Neuronal stem cell (in vitro differentiated cells): Measurements from ENCODE around the gene SH3GL1.

Experiments
- DNase-seq: peaks from one replicate; pipeline ENCODE4 v3.0.0-alpha.2; 2013; ENCODE audit warnings: low spot score
- H2AFZ ChIP-seq: one replicate; pipeline ENCODE4 v1.6.1; 2013; ENCODE audit warnings: mild to moderate bottlenecking, low read length, inconsistent platforms
- H2AK5ac ChIP-seq: 2 replicates; pipeline ENCODE4 v1.6.1; 2013; ENCODE audit warnings: low read depth, mild to moderate bottlenecking, inconsistent platforms, low read length, moderate library complexity, mixed read lengths
- H2BK120ac ChIP-seq: 2 replicates; pipeline ENCODE4 v1.6.1; 2013; ENCODE audit warnings: low read depth, mild to moderate bottlenecking, inconsistent platforms, low read length, moderate library complexity, mixed read lengths
- H2BK12ac ChIP-seq: one replicate; pipeline ENCODE4 v1.6.1; 2013; ENCODE audit warnings: low read length, inconsistent platforms
- H2BK15ac ChIP-seq: 2 replicates; pipeline ENCODE4 v1.6.1; 2013; ENCODE audit warnings: mild to moderate bottlenecking, low read length, inconsistent platforms, mixed read lengths
- H2BK5ac ChIP-seq: one replicate; pipeline ENCODE4 v1.6.1; 2013; ENCODE audit warnings: inconsistent platforms, mild to moderate bottlenecking, low read length, moderate library complexity
- H3K14ac ChIP-seq: one replicate; pipeline ENCODE4 v1.6.1; 2013; ENCODE audit warnings: low read length, inconsistent platforms
- H3K18ac ChIP-seq: 2 replicates; pipeline ENCODE4 v1.6.1; 2013; ENCODE audit warnings: low read length, inconsistent platforms
- H3K23ac ChIP-seq: 2 replicates; pipeline ENCODE4 v1.6.1; 2013; ENCODE audit warnings: low read depth, mild to moderate bottlenecking, mixed read lengths, low read length, inconsistent platforms; ENCODE audit not compliant: poor library complexity
- H3K27ac ChIP-seq: replicated peaks from 3 replicates; pipeline ENCODE4 v1.5.1; 2013; ENCODE audit warnings: low read length, inconsistent platforms
- H3K27me3 ChIP-seq, 3 experiments: 2 replicates each; pipeline ENCODE4 v1.6.1; 2013; ENCODE audit warnings: low read length in 3 of 3, mild to moderate bottlenecking in 2 of 3, inconsistent platforms in 1 of 3, low read depth in 1 of 3, mixed read lengths in 1 of 3, moderate library complexity in 1 of 3; ENCODE audit not compliant: control insufficient read depth in 3 of 3, insufficient read depth in 3 of 3
- H3K36me3 ChIP-seq, 2 donors: replicated peaks in 1 of 2; 2 replicates each; pipeline ENCODE4 v1.6.1; 2013; ENCODE audit warnings: low read length in 2 of 2; ENCODE audit not compliant: control insufficient read depth in 2 of 2, insufficient read depth in 2 of 2
- H3K4ac ChIP-seq: 2 replicates; pipeline ENCODE4 v1.6.1; 2013; ENCODE audit warnings: inconsistent platforms, mild to moderate bottlenecking, low read length, moderate library complexity
- H3K4me1 ChIP-seq, 2 donors: 1 replicate in 1 of 2; 2 replicates in 1 of 2; pipeline ENCODE4 v1.6.1; 2013; ENCODE audit warnings: low read length in 2 of 2, low read depth in 1 of 2; ENCODE audit not compliant: control insufficient read depth in 2 of 2, insufficient read depth in 1 of 2
- H3K4me2 ChIP-seq: one replicate; pipeline ENCODE4 v1.6.1; 2013; ENCODE audit warnings: mild to moderate bottlenecking, low read length, inconsistent platforms; ENCODE audit not compliant: insufficient read depth, poor library complexity, severe bottlenecking
- H3K4me3 ChIP-seq, 2 donors: 2 replicates each; pipeline ENCODE4 v1.5.1; 2013; ENCODE audit warnings: low read length in 2 of 2, mild to moderate bottlenecking in 2 of 2, inconsistent platforms in 1 of 2, moderate library complexity in 1 of 2
- H3K79me1 ChIP-seq: one replicate; pipeline ENCODE4 v1.6.1; 2013; ENCODE audit warnings: low read depth, mild to moderate bottlenecking, inconsistent platforms, low read length, moderate library complexity
- H3K9ac ChIP-seq: one replicate; pipeline ENCODE4 v1.6.1; 2013; ENCODE audit warnings: mild to moderate bottlenecking, low read depth, low read length, inconsistent platforms; ENCODE audit not compliant: poor library complexity
- H3K9me3 ChIP-seq, 2 donors: replicated peaks in 1 of 2; 2 replicates each; pipeline versions ENCODE3 to v1.6.1; 2013; ENCODE audit warnings: low read length in 2 of 2, mild to moderate bottlenecking in 2 of 2, inconsistent platforms in 1 of 2, low read depth in 1 of 2, mixed read lengths in 1 of 2, moderate library complexity in 1 of 2; ENCODE audit not compliant: control insufficient read depth in 2 of 2, insufficient read depth in 1 of 2
- H4K8ac ChIP-seq: one replicate; pipeline ENCODE4 v1.6.1; 2013; ENCODE audit warnings: low read depth, mild to moderate bottlenecking, inconsistent platforms, low read length, moderate library complexity
- H4K91ac ChIP-seq: one replicate; pipeline ENCODE4 v1.6.1; 2013; ENCODE audit warnings: low read length, low read depth, mild to moderate bottlenecking, inconsistent platforms; ENCODE audit not compliant: poor library complexity
- WGBS, 2 donors: extraction: QIAGEN DNeasy Blood & Tissue Kit; methylation state at CpG; one replicate each; pipeline ENCODE4 v1.1.7; 2013; ENCODE audit warnings: missing lambda C conversion rate in 2 of 2, mixed read lengths in 1 of 2; ENCODE audit not compliant: insufficient read length in 2 of 2, insufficient replicate concordance in 1 of 2; ENCODE audit errors: extremely low coverage in 2 of 2; 5-methylcytosine and 5-hydroxymethylcytosine counted together

SH3GL1 gene

GRCh38 chr19:4361152-4362046, 38.9 kb downstream of the SH3GL1 start:
- H3K23ac ChIP-seq = peak overlapping the region; percentile 98
- H3K9ac ChIP-seq = peak overlapping the region; percentile 30
- peaks cover 0 to 5% of the 10 kb centered on the region in 2 donors for H3K4me1 ChIP-seq
- peak overlapping the region in 1 of 2 donors; percentile 51 for H3K4me3 ChIP-seq
- no peak overlapping the region for H2BK120ac ChIP-seq
- H4K91ac ChIP-seq = no peak overlapping the region
- WGBS, 2 donors = no CpG with 5 or more reads among the region's 50 CpGs
- H3K4ac ChIP-seq = no peak overlapping the region
- no peak for DNase-seq
- no peak overlapping the region for H3K4me2 ChIP-seq
- H2AK5ac ChIP-seq = peak overlapping the region; percentile 37
- H3K9me3 ChIP-seq = no peaks in the 10 kb centered on the region
- H2BK15ac ChIP-seq = no peak overlapping the region
- peaks cover 53 to 98% of the 10 kb centered on the region in 2 donors for H3K36me3 ChIP-seq
- H3K27ac ChIP-seq = peak overlapping the region; percentile 43
- H4K8ac ChIP-seq = no peak overlapping the region
- H3K14ac ChIP-seq = no peak overlapping the region
- H2BK12ac ChIP-seq = peak overlapping the region; percentile 58
- no peak overlapping the region for H2AFZ ChIP-seq
- peaks cover 11% of the 10 kb centered on the region for H3K79me1 ChIP-seq
- peak overlapping the region; percentile 66 for H2BK5ac ChIP-seq
- no peaks in the 10 kb centered on the region for H3K27me3 ChIP-seq
- H3K18ac ChIP-seq = peak overlapping the region; percentile 58

GRCh38 chr19:4360641-4361151, 39.7 kb downstream of the SH3GL1 start:
- Histone ChIP-seq H3K27ac (no peak overlapping the region), H3K4me2 (no peak overlapping the region), H2BK12ac (no peak overlapping the region), H3K18ac (peak overlapping the region; percentile 58), H3K36me3 (peaks cover 52 to 98% of the 10 kb centered on the region in 2 donors), H2BK15ac (no peak overlapping the region), H2BK5ac (peak overlapping the region; percentile 66), H3K79me1 (peaks cover 13% of the 10 kb centered on the region), H3K9me3 (no peaks in the 10 kb centered on the region), H3K14ac (no peak overlapping the region), H3K4me3 (no peak overlapping the region), H3K23ac (peak overlapping the region; percentile 45), H4K8ac (no peak overlapping the region), H2BK120ac (no peak overlapping the region), H3K4me1 (peaks cover 0 to 5% of the 10 kb centered on the region in 2 donors), H3K27me3 (no peaks in the 10 kb centered on the region), H3K4ac (no peak overlapping the region), H2AFZ (no peak overlapping the region), H2AK5ac (no peak overlapping the region), H3K9ac (peak overlapping the region; percentile 30), H4K91ac (no peak overlapping the region)
- DNase-seq = no peak
- WGBS, 2 donors = no CpG with 5 or more reads among the region's 12 CpGs

GRCh38 chr19:4360081-4360569, 40.2 kb downstream of the SH3GL1 start:
- H2BK12ac ChIP-seq = no peak overlapping the region
- H2BK5ac ChIP-seq = no peak overlapping the region
- no peak overlapping the region for H3K27ac ChIP-seq
- no peak overlapping the region for H2AFZ ChIP-seq
- peak overlapping the region; percentile 19 for H2BK15ac ChIP-seq
- H4K8ac ChIP-seq = no peak overlapping the region
- peaks cover 13% of the 10 kb centered on the region for H3K79me1 ChIP-seq
- H3K14ac ChIP-seq = peak overlapping the region; percentile 1
- no peaks in the 10 kb centered on the region for H3K9me3 ChIP-seq
- H3K23ac ChIP-seq = peak overlapping the region; percentile 93
- no peak overlapping the region for H3K4me3 ChIP-seq
- H3K36me3 ChIP-seq = peaks cover 47 to 95% of the 10 kb centered on the region in 2 donors
- WGBS, 2 donors = no CpG with 5 or more reads among the region's 9 CpGs
- H3K4me2 ChIP-seq = no peak overlapping the region
- no peak overlapping the region for H3K9ac ChIP-seq
- peaks cover 0 to 5% of the 10 kb centered on the region in 2 donors for H3K4me1 ChIP-seq
- no peaks in the 10 kb centered on the region for H3K27me3 ChIP-seq
- no peak overlapping the region for H4K91ac ChIP-seq
- no peak for DNase-seq
- no peak overlapping the region for H3K18ac ChIP-seq
- H2AK5ac ChIP-seq = peak overlapping the region; percentile 56
- no peak overlapping the region for H2BK120ac ChIP-seq
- no peak overlapping the region for H3K4ac ChIP-seq

- Histone ChIP-seq H3K9ac (peak overlapping the region; percentile 60), H3K27ac (no peak overlapping the region), H2BK15ac (no peak overlapping the region), H2BK12ac (no peak overlapping the region), H3K36me3 (peaks cover 46 to 96% of the 10 kb centered on the region in 2 donors), H4K91ac (no peak overlapping the region), H3K4me3 (no peak overlapping the region), H2AFZ (no peak overlapping the region), H3K27me3 (no peaks in the 10 kb centered on the region), H2BK5ac (no peak overlapping the region), H3K23ac (peak overlapping the region; percentile 93), H3K4me2 (no peak overlapping the region), H3K18ac (peak overlapping the region; percentile 44), H4K8ac (peak overlapping the region; percentile 65), H2AK5ac (peak overlapping the region; percentile 56), H3K4ac (no peak overlapping the region), H3K79me1 (peaks cover 10% of the 10 kb centered on the region), H3K9me3 (no peaks in the 10 kb centered on the region), H3K14ac (peak overlapping the region; percentile 89), H3K4me1 (peaks cover 0 to 5% of the 10 kb centered on the region in 2 donors), H2BK120ac (no peak overlapping the region)
- no peak for DNase-seq
- WGBS, 2 donors = no CpG with 5 or more reads among the region's 13 CpGs
These were observed 40.7 kb downstream of the SH3GL1 start for GRCh38 chr19:4359627-4360000.
